Left ventricle myocardium superior (tissue), 1 donor: ENCODE results near the gene GALNT9. TPM values are rescaled to one million over a fixed set of nuclear protein-coding genes. Genes with fewer than 3 reads are reported as not detected.
"Not testable (repeated sequence)": the region's sequence is repeated elsewhere in the genome, so short reads cannot be mapped to it uniquely, and the experiment has no call there.

Experiments
- ATAC-seq: fragments of 200-7000 bp; cut with Tn5 transposase; one replicate; pipeline ENCODE4 v1.9.1; 2020; ENCODE audit warnings: mild to moderate bottlenecking, moderate library complexity
- DNase-seq: peaks from one replicate; pipeline ENCODE4 v3.0.0-alpha.2; 2020
- intact Hi-C: fragments of 100-400 bp; cut with micrococcal nuclease; formaldehyde crosslinking; loops from one replicate; pipeline ENCODE4 v1.11.0; 2022
- total RNA-seq: library from RNA; stranded (reverse); fragmentation: NEBNext Ultra II Directional; extraction: Animal tissue kit (Norgen Biotek cat#: 25700); gene quantifications from one replicate; pipeline ENCODE4 v1.2.1, GENCODE V29; 2021
- donor health status: DM: no; HTN: yes; CAD: no; lungs with severe emphysema.

Gene GALNT9
- total RNA-seq, 1 donor from 2014 or later: 1.6 TPM

GRCh38 chr12:132359971-132360370 lies 30.6 kb upstream of the GALNT9 start:
- no peak for DNase-seq
- no peak for ATAC-seq

GRCh38 chr12:132359551-132359950 lies 30.2 kb upstream of the GALNT9 start:
- DNase-seq: no peak
- no peak for ATAC-seq
- intact Hi-C loops: no loop called here

More at GRCh38 chr12:132359971-132360370, 30.6 kb upstream of the GALNT9 start:
- intact Hi-C loops: no loop called here

- peak; percentile 22 for DNase-seq
- ATAC-seq, intact Hi-C loops: not testable (repeated sequence)
Measured at GRCh38 chr12:132358241-132359225, 29.1 kb upstream of the GALNT9 start.

- DNase-seq (peak; percentile 19), ATAC-seq (no peak)
- intact Hi-C loops: no loop called here
Measured at GRCh38 chr12:132357623-132358186, 28.3 kb upstream of the GALNT9 start.

- peak; percentile 45 for DNase-seq
- intact Hi-C loops: no loop called here
- ATAC-seq: peak; percentile 72
Measured at GRCh38 chr12:132356691-132357622, 27.6 kb upstream of the GALNT9 start.

- DNase-seq: peak; percentile 15
- intact Hi-C loops: no loop called here
- ATAC-seq: no peak
Measured at GRCh38 chr12:132355742-132356681, 26.6 kb upstream of the GALNT9 start.

- ATAC-seq: no peak
- DNase-seq: peak; percentile 28
- intact Hi-C loops: no loop called here
Measured at GRCh38 chr12:132354982-132355680, 25.7 kb upstream of the GALNT9 start.

- intact Hi-C loops: no loop called here
- ATAC-seq (no peak), DNase-seq (peak; percentile 12)
Measured at GRCh38 chr12:132354211-132354981, 25.0 kb upstream of the GALNT9 start.

GRCh38 chr12:132353811-132354210 lies 24.4 kb upstream of the GALNT9 start:
- no peak for ATAC-seq
- DNase-seq: peak; percentile 19
- intact Hi-C loops: no loop called here

- intact Hi-C loops: no loop called here
- peak; percentile 22 for DNase-seq
- no peak for ATAC-seq
Measured at GRCh38 chr12:132352896-132353800, 23.8 kb upstream of the GALNT9 start.

GRCh38 chr12:132351751-132352495 lies 22.5 kb upstream of the GALNT9 start:
- intact Hi-C loops: no loop called here
- DNase-seq (peak; percentile 18), ATAC-seq (no peak)

GRCh38 chr12:132349501-132350131 lies 20.2 kb upstream of the GALNT9 start:
- DNase-seq: no peak
- intact Hi-C loops: no loop called here
- no peak for ATAC-seq

GRCh38 chr12:132348176-132348575 lies 18.8 kb upstream of the GALNT9 start:
- ATAC-seq (no peak), DNase-seq (no peak)
- intact Hi-C loops: no loop called here

GRCh38 chr12:132347176-132347855 lies 17.9 kb upstream of the GALNT9 start:
- ATAC-seq: no peak
- intact Hi-C loops: no loop called here
- DNase-seq: no peak
